GM19324 (cell line): ENCODE data around the gene ORAI1.
"Not testable (repeated sequence)": the region's sequence is repeated elsewhere in the genome, so short reads cannot be mapped to it uniquely, and the experiment has no call there.

Experiments used
- ATAC-seq: cut with Tn5 transposase; IDR thresholded peaks from one replicate; pipeline ENCODE4 v1.9.1; 2021; ENCODE audit warnings: mild to moderate bottlenecking, moderate library complexity; ENCODE audit not compliant: unreplicated experiment, low FRiP score

Gene ORAI1

GRCh38 chr12:121602766-121603165 is 23.6 kb upstream of the ORAI1 start:
- no peak for ATAC-seq

GRCh38 chr12:121603581-121603980 is 22.7 kb upstream of the ORAI1 start:
- no peak for ATAC-seq

- no peak for ATAC-seq
These were observed 18.0 kb upstream of the ORAI1 start for GRCh38 chr12:121608301-121608700.

- no peak for ATAC-seq
These were observed 15.8 kb upstream of the ORAI1 start for GRCh38 chr12:121610239-121611149.

GRCh38 chr12:121611306-121611705 is 15.0 kb upstream of the ORAI1 start:
- no peak for ATAC-seq

- ATAC-seq: no peak
These were observed 12.9 kb upstream of the ORAI1 start for GRCh38 chr12:121613462-121613861.

- ATAC-seq: no peak
These were observed 11.4 kb upstream of the ORAI1 start for GRCh38 chr12:121614872-121615467.

GRCh38 chr12:121618659-121619233 is 7.6 kb upstream of the ORAI1 start:
- ATAC-seq: no peak

- ATAC-seq: no peak
These were observed 5.9 kb upstream of the ORAI1 start for GRCh38 chr12:121620333-121620891.

- ATAC-seq: peak; percentile 32
These were observed 717 bp downstream of the ORAI1 start for GRCh38 chr12:121626853-121627640.

GRCh38 chr12:121628037-121628436 is 1.7 kb downstream of the ORAI1 start:
- no peak for ATAC-seq

- ATAC-seq: no peak
These were observed 2.2 kb downstream of the ORAI1 start for GRCh38 chr12:121628536-121628935.

GRCh38 chr12:121630791-121631355 is 4.5 kb downstream of the ORAI1 start:
- ATAC-seq: no peak

- no peak for ATAC-seq
These were observed 6.0 kb downstream of the ORAI1 start for GRCh38 chr12:121632069-121632970.

- ATAC-seq: not testable (repeated sequence)
These were observed 7.5 kb downstream of the ORAI1 start for GRCh38 chr12:121633833-121634196.

GRCh38 chr12:121634836-121635235 is 8.5 kb downstream of the ORAI1 start:
- no peak for ATAC-seq

- ATAC-seq: no peak
These were observed 11.0 kb downstream of the ORAI1 start for GRCh38 chr12:121637231-121637914.

- ATAC-seq: no peak
These were observed 12.2 kb downstream of the ORAI1 start for GRCh38 chr12:121638298-121639202.
